Measurements from ENCODE around the gene GIMAP2. TPM values are rescaled to one million over a fixed set of nuclear protein-coding genes. Genes with fewer than 3 reads are reported as not detected.

Gene GIMAP2
- total and polyA plus RNA-seq, 2 of the 4 experiments (the other 2 are of a cell fraction) = under 0.01 TPM; not detected in 1

DNA sequence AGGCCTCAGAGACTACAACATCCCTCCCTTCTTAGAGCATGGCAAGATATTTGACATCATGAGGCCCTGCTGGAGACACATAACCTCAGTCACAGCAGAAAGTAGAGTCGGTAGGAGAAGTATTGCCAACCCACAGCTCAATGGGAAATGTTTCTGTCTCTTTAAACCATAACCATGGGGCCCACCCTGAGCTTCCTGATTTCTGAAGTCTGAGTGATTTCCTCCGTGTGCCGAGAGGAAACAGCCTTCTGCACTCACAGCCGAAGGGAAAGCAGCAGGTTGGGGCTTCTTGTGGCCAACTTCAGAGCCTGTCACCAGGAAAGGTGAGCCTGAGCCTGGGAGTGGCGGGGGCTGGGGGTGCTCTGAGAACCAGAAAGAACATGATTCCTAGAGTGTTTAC, 30.9 kb downstream of the GIMAP2 start, which contains the start of gene GIMAP1:
Gene GIMAP1, plus strand, starts transcription at position 246 of the 400 bp plus-strand sequence. CDS start 2,435 bp downstream, outside the sequence.
- ChIA-PET POLR2A (ENCODE audit: unreplicated experiment) (no interaction called here), CTCF (no interaction called here)
- Histone ChIP-seq H3K4ac (ENCODE audit: low read depth, low read length) (no peak within 1 kb of the TSS), H2AFZ (replicated peaks; ENCODE audit: low read length, poor library complexity) (no peak within 1 kb of the TSS), H3K9me3 (ENCODE audit: control insufficient read depth, insufficient read depth, low read length) (no peaks in the 10 kb centered on the region), H4K8ac (ENCODE audit: low read depth in 2 of 2, low read length in 2 of 2) (no peak within 1 kb of the TSS), H3K36me3 (ENCODE audit: control insufficient read depth, insufficient read depth, low read length) (no peaks in the 10 kb centered on the region), H2BK20ac (ENCODE audit: low read depth, low read length) (no peak within 1 kb of the TSS), H4K20me1 (ENCODE audit: insufficient read depth, low read length) (no peaks in the 10 kb centered on the region), H2BK120ac (ENCODE audit: low read depth, low read length) (no peak within 1 kb of the TSS), H3K9ac (ENCODE audit: low read depth, low read length) (no peak within 1 kb of the TSS), H3K23ac (ENCODE audit: low read depth, low read length) (no peak within 1 kb of the TSS), H3K4me3 (ENCODE audit: insufficient read depth, low read depth, low read length) (no peak within 1 kb of the TSS), H3K4me1 (ENCODE audit: control insufficient read depth, insufficient read depth, low read length) (no peaks in the 10 kb centered on the region), H3K27me3 (ENCODE audit: control insufficient read depth, insufficient read depth, low read length) (no peaks in the 10 kb centered on the region), H2BK15ac (ENCODE audit: low read depth, low read length) (no peak within 1 kb of the TSS), H3K4me2 (ENCODE audit: low read depth, low read length) (no peak within 1 kb of the TSS), H2BK5ac (ENCODE audit: low read depth, low read length, poor library complexity, severe bottlenecking) (no peak within 1 kb of the TSS), H3K27ac (ENCODE audit: insufficient read depth, low read length) (no peak within 1 kb of the TSS), H3K56ac (ENCODE audit: extremely low read depth, insufficient read depth, low read length) (no peak within 1 kb of the TSS), H3K14ac (replicated peaks; ENCODE audit: low read depth, low read length) (no peak within 1 kb of the TSS), H2AK9ac (replicated peaks; ENCODE audit: low read depth, low read length, poor library complexity) (no peak within 1 kb of the TSS), H3K18ac (ENCODE audit: low read depth, low read length) (no peak within 1 kb of the TSS), H4K5ac (ENCODE audit: low read depth, low read length) (no peak within 1 kb of the TSS), H2AK5ac (ENCODE audit: low read depth, low read length) (no peak within 1 kb of the TSS), H4K91ac (ENCODE audit: insufficient read depth, low read depth, low read length) (no peak within 1 kb of the TSS), H3K79me1 (ENCODE audit: low read depth in 1 of 2, low read length in 2 of 2) (no peaks in the 10 kb centered on the region), H3K9me1 (ENCODE audit: insufficient read depth, low read length) (no peaks in the 10 kb centered on the region)
- in situ Hi-C loops (cut with MboI; ENCODE audit: low sequenced_read_pairs) = no loop called here
- WGBS, 2 experiments (ENCODE audit: extremely low coverage in 2 of 2, insufficient read length in 1 of 2) = 0% methylated on average over 2 of the region's 5 CpGs; no CpG with 5 or more reads in 1 of the 2 experiments
- intact Hi-C loops (cut with micrococcal nuclease) = no loop called here
- no TSS peak for BruUV-seq (replicated peaks)
- ATAC-seq (ENCODE audit: low read depth) = no peak
- dilution Hi-C loops (cut with HindIII; ENCODE audit: low sequenced_read_pairs, unreplicated experiment) = no loop called here
- TF ChIP-seq BHLHE40 (IDR thresholded peaks at IDR 0.05; ENCODE audit: low read depth, low read length) (no peak), FOS (IDR thresholded peaks at IDR 0.05; ENCODE audit: low read depth, low read length) (no peak), CEBPB (IDR thresholded peaks at IDR 0.05; ENCODE audit: low read depth, low read length) (no peak), RAD21 (IDR thresholded peaks at IDR 0.05; ENCODE audit: low read length) (no peak), POLR2A (IDR thresholded peaks at IDR 0.05; ENCODE audit: low read depth, low read length) (no peak), MXI1 (IDR thresholded peaks at IDR 0.05; ENCODE audit: borderline replicate concordance, low read depth, low read length) (no peak), MAZ (IDR thresholded peaks at IDR 0.05; ENCODE audit: borderline replicate concordance, low read depth, low read length) (no peak), RCOR1 (IDR thresholded peaks at IDR 0.05; ENCODE audit: insufficient replicate concordance, low read length) (no peak), SMC3 (IDR thresholded peaks at IDR 0.05; ENCODE audit: low read depth, low read length) (no peak), MAFK (IDR thresholded peaks at IDR 0.05; ENCODE audit: low read depth, low read length) (no peak)
- TF ChIP-seq, protein P1, sequence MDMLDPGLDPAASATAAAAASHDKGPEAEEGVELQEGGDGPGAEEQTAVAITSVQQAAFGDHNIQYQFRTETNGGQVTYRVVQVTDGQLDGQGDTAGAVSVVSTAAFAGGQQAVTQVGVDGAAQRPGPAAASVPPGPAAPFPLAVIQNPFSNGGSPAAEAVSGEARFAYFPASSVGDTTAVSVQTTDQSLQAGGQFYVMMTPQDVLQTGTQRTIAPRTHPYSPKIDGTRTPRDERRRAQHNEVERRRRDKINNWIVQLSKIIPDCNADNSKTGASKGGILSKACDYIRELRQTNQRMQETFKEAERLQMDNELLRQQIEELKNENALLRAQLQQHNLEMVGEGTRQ (IDR thresholded peaks at IDR 0.05; ENCODE audit: low read depth, low read length) = no peak
- TF ChIP-seq, protein P2, sequence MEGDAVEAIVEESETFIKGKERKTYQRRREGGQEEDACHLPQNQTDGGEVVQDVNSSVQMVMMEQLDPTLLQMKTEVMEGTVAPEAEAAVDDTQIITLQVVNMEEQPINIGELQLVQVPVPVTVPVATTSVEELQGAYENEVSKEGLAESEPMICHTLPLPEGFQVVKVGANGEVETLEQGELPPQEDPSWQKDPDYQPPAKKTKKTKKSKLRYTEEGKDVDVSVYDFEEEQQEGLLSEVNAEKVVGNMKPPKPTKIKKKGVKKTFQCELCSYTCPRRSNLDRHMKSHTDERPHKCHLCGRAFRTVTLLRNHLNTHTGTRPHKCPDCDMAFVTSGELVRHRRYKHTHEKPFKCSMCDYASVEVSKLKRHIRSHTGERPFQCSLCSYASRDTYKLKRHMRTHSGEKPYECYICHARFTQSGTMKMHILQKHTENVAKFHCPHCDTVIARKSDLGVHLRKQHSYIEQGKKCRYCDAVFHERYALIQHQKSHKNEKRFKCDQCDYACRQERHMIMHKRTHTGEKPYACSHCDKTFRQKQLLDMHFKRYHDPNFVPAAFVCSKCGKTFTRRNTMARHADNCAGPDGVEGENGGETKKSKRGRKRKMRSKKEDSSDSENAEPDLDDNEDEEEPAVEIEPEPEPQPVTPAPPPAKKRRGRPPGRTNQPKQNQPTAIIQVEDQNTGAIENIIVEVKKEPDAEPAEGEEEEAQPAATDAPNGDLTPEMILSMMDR (conservative IDR thresholded peaks at IDR 0.05; ENCODE audit: low read depth, low read length) = no peak
- no peak for DNase-seq
